GM10847 (cell line): Measurements from ENCODE around the gene SENP5.
A peak's percentile ranks its signal among the peaks of the same experiment; 100 is the strongest.

ENCODE experiments used
- POLR2A ChIP-seq: IDR thresholded peaks from 2 replicates; pipeline ENCODE4 v1.6.1; 2011; ENCODE audit not compliant: insufficient read length; ENCODE audit errors: extremely low read depth

The SENP5 gene

GRCh38 chr3:196936288-196936687 lies 68.6 kb downstream of the SENP5 start:
- no peak for TF ChIP-seq POLR2A

DNA sequence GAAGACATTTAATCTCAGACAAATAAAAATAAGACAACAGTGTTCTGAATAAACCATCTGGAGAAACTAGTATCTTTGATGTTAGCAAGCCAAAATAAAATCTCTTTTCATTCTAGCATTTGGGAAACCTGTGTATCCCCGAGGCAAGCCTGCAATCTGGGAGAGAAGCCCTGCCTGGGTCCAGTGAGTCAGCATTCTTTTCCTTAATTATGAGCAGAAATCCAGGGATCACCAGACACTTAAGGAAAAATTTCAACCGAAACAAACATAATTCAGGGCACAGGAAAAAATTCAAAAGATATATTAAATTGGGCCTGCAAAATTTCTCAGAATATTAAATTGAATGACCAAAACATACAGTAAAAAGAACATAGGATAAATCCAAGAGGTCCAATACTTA lies 70.4 kb downstream of the SENP5 start:
- TF ChIP-seq POLR2A, result no peak

DNA sequence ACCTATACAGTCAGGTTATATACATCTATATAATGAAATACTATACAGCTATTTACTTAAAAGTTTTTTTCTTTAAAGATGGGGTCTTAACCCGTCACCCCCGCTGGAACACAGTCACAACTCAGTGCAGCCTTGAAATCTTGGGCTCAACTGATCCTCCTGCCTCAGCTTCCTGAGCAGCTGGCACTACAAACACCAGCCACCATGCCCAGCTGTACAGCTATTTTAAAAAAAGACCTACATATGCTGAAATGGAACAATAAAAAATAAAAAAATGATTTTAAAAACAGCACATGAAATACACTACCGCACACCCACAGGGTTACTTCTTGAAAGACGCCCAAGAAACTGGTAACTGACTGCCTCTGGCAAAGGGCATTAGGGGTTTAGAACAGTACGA lies 70.9 kb downstream of the SENP5 start:
- TF ChIP-seq POLR2A, result no peak

GRCh38 chr3:196941729-196942225 lies 74.1 kb downstream of the SENP5 start:
- TF ChIP-seq POLR2A, result no peak

GRCh38 chr3:196942226-196942914 lies 74.7 kb downstream of the SENP5 start, which contains the start of gene NCBP2:
Gene NCBP2 (minus strand): TSS chr3:196942528. CDS start chr3:196942503, 25 bp downstream.
- TF ChIP-seq POLR2A, result peak; percentile 93

DNA sequence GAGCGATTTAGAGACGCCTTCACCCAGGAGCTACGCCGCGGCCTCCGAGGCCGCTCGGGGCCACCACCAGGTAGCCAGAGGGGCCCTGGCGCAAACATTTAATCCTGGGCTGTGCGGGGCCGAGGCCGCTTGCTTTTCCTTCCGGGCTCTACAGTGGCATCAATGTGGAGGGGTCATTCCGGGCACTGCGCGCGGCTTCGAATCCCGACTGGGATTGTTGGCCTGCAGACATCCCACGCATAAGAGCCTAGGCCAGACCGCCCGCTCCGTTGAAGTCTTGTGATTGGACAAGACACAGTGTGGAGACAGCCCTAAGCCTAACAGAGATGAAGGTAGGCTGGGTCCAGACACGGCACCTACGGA lies 75.2 kb downstream of the SENP5 start:
- TF ChIP-seq POLR2A, result no peak

- TF ChIP-seq POLR2A, result no peak
These were observed 79.6 kb downstream of the SENP5 start for GRCh38 chr3:196947136-196947859.

GRCh38 chr3:196947860-196948441 lies 80.2 kb downstream of the SENP5 start:
- no peak for TF ChIP-seq POLR2A

DNA sequence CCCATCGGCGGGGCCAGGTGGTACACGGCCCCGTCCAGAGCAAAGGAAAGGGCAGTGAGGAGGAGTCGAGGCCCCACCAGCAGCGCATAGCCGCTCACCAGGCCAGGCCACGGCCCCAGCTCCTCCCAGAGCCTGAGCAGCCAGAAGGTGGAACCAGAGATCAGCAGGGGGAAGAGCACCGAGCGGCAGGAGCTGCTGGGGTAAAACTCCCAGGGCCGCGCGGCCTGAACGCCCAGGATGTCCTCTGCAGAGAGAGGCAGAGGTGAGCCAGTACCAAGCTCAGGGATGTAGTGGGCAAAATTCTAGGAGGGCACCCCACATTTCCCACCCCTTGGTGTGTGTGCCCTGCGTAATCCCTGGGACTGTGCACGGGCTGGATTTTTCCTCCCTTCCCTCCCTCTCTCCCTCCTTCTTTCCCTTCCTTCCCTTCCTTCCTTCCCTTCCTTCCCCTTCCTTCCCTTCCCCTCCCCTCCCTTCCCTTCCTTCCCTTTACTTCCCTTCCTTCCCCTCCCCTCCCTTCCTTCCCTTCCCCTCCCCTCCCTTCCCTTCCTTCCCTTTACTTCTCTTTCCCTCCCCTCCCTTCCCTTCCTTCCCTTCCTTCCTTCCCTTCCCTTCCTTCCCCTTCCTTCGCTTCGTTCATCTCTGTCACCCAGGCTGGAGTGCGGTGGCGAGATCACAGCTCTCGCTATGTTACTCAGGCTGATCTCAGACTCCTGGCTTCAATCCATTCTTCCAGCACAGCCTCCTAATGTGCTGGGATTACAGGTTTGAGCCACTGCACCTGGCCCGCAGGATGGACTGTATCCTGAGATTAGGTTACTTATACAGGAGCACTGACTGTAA lies 80.9 kb downstream of the SENP5 start:
- no peak for TF ChIP-seq POLR2A

DNA sequence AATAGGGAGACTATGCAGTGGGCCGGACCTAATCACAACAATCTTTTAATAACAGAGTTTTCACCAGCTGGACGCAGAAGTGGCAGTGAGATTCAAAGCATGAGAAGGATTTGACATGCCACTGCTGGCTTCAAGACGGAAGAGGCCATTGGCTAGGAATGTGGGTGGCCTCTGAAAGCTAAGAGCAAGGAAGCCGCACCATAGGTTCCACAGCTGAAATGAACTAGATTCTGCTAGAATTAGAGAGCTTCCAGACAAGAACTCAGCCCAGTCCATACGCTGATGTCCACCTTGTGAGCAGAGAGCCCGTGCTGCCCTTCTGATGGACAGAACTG lies 81.5 kb downstream of the SENP5 start:
- TF ChIP-seq POLR2A, result no peak

- no peak for TF ChIP-seq POLR2A
These were observed 82.0 kb downstream of the SENP5 start for GRCh38 chr3:196949750-196950149.

DNA sequence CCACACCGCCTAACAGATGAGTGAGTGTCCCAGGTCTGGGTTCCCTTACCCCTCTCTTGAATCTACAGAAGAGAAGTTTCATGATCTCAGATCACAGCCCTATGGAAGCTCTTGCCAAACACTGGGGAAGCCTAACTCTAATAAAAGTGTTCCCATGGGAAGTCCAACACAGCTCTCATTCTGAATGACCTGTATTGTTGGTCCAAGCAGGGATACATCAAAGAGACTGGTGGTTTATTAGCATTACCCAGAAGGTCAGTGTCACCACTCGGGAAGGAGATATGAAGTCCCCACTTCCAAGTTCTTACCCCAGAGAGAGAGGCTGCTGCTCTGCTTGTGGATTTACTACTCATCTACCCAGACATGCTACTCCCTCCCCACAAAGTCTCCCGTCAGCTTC lies 83.7 kb downstream of the SENP5 start:
- TF ChIP-seq POLR2A, result no peak

GRCh38 chr3:196954832-196955231 lies 87.1 kb downstream of the SENP5 start:
- no peak for TF ChIP-seq POLR2A

- TF ChIP-seq POLR2A, result no peak
These were observed 94.6 kb downstream of the SENP5 start for GRCh38 chr3:196962108-196962929.

GRCh38 chr3:196962930-196963630 lies 95.4 kb downstream of the SENP5 start:
- TF ChIP-seq POLR2A, result no peak

GRCh38 chr3:196963631-196963953 lies 95.9 kb downstream of the SENP5 start:
- no peak for TF ChIP-seq POLR2A
